HG03064 (cell line): ENCODE results near the gene DACT3.

ENCODE experiments used
- ATAC-seq: cut with Tn5 transposase; IDR thresholded peaks from one replicate; pipeline ENCODE4 v1.9.1; 2021; ENCODE audit warnings: low read depth; ENCODE audit not compliant: unreplicated experiment

Gene DACT3

DNA sequence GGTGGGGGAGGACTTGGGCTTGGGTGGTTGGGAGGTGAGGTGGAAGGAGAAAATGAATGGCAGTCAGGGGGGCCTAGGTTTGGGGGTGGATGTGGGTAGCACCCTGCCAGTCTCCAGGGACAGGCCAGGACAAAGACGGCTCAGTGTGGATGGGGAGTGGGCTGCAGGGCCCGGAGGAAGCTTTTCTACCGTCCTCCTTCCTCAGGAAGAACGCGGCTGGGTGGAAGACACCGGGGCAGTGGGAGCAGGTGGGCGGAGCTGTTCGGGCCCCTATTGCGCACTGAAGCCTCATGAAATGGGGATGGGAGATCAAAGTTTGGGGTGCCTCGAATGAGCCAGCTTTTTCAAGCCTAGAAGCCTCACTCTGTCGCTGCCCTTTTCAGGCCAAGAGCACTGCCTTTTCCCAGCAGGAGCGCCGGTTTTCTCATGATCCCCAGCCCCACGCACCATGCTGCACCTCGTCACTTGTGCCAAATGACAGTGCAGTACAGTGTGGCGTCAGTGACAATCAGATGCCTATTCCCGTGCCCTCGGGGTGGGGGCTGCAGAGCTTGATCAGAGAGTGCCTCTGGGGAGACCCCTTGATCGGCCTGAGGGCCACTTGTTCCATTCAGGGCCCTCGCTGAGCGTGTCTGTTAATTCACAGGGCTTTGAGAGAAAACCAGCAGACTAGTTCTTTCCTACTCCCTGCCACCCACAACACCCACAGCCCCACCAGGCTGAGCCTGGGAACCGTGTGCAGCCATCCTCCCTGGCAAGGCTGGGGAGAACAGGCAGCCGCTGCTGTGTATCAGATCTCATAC is 58.4 kb downstream of the DACT3 start:
- no peak for ATAC-seq

DNA sequence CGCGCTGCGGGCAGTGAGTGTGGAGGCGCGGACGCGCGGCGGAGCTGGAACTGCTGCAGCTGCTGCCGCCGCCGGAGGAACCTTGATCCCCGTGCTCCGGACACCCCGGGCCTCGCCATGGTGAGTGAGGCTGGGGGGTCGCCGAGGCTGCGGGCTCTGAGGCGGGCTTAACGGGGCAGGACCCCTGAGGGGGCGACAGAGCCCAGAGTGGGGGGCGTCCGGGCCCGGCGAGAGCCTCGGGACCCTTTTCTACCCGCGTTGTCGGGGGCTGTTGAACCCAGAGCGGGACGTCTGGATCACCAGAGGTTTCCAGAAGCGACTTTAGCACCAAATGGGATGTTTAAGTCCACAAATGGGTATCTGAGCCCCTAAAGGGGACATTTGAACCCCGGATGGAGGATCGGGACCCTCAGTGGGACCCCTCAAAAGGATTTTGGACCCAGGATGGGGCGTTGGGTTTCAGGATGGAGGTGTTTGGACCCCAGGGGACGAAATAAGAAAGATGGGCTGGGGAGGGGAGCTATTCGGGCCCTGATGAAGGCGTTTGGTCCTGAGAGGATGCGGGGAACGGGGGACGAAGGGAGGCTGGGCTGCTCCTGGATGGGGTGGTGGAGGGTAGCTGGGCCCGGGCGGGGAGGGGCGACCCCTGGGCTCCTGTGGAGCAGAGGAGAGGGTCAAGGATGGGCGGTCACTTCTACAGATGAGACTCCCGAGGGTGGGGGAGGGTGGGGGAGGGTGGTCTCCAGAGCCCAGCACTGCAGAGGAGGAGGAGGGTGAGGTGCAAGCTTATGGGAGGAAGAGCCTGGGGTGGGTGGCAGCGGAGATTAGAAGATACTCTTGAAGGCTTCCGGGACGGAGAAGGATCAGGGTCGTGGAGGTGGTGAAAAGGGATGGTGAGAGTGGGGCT is 59.4 kb downstream of the DACT3 start, which contains the start of gene CALM3:
Gene CALM3 (plus strand): TSS at position 13 of the 907 bp plus-strand sequence. CDS start 105 bp downstream, at position 118.
- no peak for ATAC-seq

DNA sequence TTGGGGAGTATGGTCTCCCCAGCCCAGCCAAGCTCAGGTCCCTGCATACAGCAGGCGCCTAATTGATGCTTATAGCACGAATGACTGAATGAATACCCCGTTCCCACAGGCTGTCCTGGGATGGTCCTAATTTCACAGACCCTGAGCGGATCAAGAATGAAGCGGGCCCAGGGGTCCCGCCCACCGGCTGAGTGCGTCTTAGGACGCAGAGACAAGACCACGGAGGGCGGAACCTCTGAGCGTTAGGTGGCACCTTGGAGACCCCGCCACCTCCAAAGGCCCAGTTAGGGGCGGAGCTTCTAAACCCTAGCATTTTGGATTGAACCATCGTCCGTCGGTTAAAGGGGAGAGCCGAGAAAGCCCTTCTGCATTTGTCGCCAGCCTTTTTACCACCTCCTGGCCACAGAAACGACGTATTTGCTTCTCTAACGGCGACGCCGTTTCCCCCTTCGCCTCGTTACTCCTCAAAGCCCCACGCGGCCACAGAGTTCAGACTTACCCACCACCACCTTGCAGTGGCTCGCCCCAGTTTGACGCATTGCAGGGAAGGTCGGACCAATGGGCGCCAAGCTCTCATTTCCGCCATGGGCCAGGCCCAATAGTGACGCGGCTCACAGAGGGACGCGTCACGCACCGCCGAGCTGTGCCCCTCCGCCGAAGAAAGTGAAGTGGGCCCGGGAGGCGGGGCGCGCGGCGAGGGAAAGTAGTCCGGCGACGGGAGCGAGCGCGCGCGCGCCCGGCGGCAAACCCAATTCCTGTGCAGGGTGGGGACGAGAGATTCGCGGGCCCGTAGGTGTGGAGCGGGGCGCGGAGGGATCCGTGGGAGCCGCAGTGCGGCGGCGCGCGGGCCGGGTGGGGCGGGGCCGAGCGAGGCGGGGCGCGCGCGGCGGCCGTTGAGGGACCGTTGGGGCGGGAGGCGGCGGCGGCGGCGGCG is 60.3 kb downstream of the DACT3 start:
- ATAC-seq: peak; percentile 73

DNA sequence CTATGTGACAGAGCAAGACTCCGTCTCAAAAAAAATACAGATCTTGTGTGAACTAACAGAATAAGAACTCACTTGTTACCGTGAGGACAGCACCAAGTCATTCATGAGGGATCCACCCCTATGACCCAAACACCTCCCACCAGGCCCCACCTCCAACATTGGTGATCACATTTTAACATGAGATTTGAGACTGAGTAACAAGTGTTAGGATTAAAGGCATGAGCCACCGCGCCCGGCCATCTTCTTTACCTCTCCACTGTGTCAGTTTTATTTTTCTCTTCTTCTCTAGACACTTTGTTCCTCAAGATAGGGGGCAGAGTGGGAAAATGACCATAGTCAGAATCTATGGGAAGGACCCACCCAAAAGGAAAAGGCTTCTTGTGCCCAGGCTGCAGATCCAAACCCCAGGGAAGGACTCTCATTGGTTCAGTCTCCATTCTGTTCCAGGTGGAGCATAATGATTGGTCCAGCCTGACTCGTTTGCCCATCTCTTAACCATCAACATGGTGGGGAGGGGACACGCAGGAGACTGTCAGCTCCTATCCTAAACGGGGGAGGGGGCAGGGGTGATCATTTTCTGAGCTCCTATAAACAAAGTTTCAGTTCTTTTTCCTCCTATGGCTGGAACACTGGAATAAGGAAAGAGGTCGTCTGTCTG is 61.1 kb downstream of the DACT3 start:
- no peak for ATAC-seq

DNA sequence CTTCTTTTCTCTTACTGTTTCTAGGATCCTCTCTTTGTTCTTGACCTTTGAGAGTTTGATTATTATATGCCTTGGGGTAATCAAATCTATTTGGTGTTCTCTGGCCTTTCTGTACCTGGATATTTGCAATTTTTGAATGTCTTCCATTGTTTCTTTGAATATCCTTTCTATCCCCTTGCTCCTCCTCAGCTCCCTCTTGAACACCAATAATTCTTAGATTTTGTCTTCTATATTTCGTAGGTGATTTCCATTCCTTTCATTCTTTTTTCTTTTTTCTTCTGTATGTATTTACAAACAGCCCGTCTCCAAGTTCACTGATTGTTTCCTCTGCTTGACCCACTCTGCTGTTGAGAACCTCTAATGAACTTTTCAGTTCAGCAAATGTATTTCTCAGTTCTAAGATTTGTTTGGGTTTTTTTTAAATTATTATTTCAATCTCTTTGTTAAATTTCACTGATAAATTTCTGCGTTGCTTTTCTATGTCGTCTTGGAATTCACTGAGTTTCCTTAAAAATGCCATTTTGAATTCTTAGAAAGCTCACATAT is 62.5 kb downstream of the DACT3 start:
- no peak for ATAC-seq
